ENCODE results near the gene ARRDC4.

- TF ChIP-seq CTCF (IDR thresholded peaks at IDR 0.05; ENCODE audit: low read length) = no peak
- TF ChIP-seq EZH2 (IDR thresholded peaks at IDR 0.05; ENCODE audit: borderline replicate concordance, low read length) = no peak
Observed at GRCh38 chr15:97995192-97995591, 34.7 kb downstream of the ARRDC4 start.
